ENCODE measurements around the gene GNB1L.

GNB1L gene

GRCh38 chr22:19807914-19808872 is 46.5 kb downstream of the GNB1L start:
- DNase-seq, result no peak

GRCh38 chr22:19807161-19807913 is 47.3 kb downstream of the GNB1L start:
- DNase-seq, result no peak

GRCh38 chr22:19806213-19807160 is 48.2 kb downstream of the GNB1L start:
- DNase-seq, result no peak

GRCh38 chr22:19805821-19806212 is 48.9 kb downstream of the GNB1L start:
- no peak for DNase-seq

GRCh38 chr22:19803736-19804267 is 50.9 kb downstream of the GNB1L start:
- no peak for DNase-seq

- DNase-seq, result no peak
Observed at GRCh38 chr22:19802894-19803735, 51.6 kb downstream of the GNB1L start.

GRCh38 chr22:19802001-19802893 is 52.4 kb downstream of the GNB1L start:
- no peak for DNase-seq

- DNase-seq, result no peak
Observed at GRCh38 chr22:19801340-19802000, 53.2 kb downstream of the GNB1L start.

GRCh38 chr22:19800761-19801244 is 53.9 kb downstream of the GNB1L start:
- DNase-seq, result no peak

- no peak for DNase-seq
Observed at GRCh38 chr22:19800306-19800705, 54.4 kb downstream of the GNB1L start.

GRCh38 chr22:19799322-19800190 is 55.1 kb downstream of the GNB1L start:
- no peak for DNase-seq

GRCh38 chr22:19798891-19799293 is 55.8 kb downstream of the GNB1L start:
- no peak for DNase-seq

GRCh38 chr22:19798003-19798665 is 56.5 kb downstream of the GNB1L start:
- no peak for DNase-seq

GRCh38 chr22:19797086-19798002 is 57.3 kb downstream of the GNB1L start:
- DNase-seq, result no peak

GRCh38 chr22:19796160-19796559 is 58.5 kb downstream of the GNB1L start:
- no peak for DNase-seq

GRCh38 chr22:19795617-19796008 is 59.1 kb downstream of the GNB1L start:
- no peak for DNase-seq
